Brain microvascular endothelial cell (primary cell): ENCODE results near the gene PLOD2.

Source experiments
- DNase-seq: peaks from one replicate; pipeline ENCODE4 v3.0.0-alpha.2; 2020
- H3K27ac ChIP-seq: fragments of 250-450 bp; sonication (Bioruptor Pico); 2 replicates; pipeline ENCODE4 v1.5.1; 2020; ENCODE audit warnings: mild to moderate bottlenecking, moderate library complexity
- H3K27me3 ChIP-seq: fragments of 250-450 bp; sonication (Bioruptor Pico); replicated peaks from 2 replicates; pipeline ENCODE4 v1.5.1; 2020; ENCODE audit warnings: mild to moderate bottlenecking
- H3K36me3 ChIP-seq: fragments of 250-450 bp; sonication (Bioruptor Pico); replicated peaks from 2 replicates; pipeline ENCODE4 v1.5.1; 2020; ENCODE audit warnings: mild to moderate bottlenecking
- H3K4me3 ChIP-seq: 2 replicates; pipeline ENCODE4 v1.5.1; 2011; ENCODE audit warnings: low read depth, mild to moderate bottlenecking, control low read depth, low read length, moderate library complexity
- in situ Hi-C: cut with HindIII; loops from 2 replicates; pipeline ENCODE4 v1.10.0; 2017; ENCODE audit warnings: low sequenced_read_pairs, low pct_ligation_motif_present
- TF ChIP-seq, protein P1 (sequence below): IDR thresholded peaks from 2 replicates; pipeline ENCODE4 v1.5.1; 2011; ENCODE audit warnings: low read depth, mild to moderate bottlenecking, moderate library complexity, low read length, control low read depth, inconsistent platforms; ENCODE audit errors: missing control alignments

The PLOD2 gene

DNA sequence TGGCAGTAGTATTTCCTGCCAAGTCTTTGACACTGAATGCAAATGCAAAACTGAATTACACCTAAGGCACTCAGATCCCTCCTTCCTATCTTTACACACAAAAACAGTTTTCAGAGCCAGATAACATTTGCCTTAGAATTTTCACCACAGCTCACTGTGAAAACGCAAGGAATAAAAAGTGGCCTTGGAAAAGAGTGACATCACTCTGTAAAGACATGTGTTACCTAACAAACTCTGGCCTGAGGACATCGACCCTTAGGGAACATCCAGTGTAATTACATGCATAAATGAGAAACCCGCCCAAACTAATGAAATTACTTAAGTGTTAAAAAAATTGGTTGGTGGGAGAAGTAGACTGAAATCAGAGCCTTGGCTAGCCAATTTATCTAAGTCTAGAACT lies 88.9 kb downstream of the PLOD2 start:
- TF ChIP-seq, protein P1, sequence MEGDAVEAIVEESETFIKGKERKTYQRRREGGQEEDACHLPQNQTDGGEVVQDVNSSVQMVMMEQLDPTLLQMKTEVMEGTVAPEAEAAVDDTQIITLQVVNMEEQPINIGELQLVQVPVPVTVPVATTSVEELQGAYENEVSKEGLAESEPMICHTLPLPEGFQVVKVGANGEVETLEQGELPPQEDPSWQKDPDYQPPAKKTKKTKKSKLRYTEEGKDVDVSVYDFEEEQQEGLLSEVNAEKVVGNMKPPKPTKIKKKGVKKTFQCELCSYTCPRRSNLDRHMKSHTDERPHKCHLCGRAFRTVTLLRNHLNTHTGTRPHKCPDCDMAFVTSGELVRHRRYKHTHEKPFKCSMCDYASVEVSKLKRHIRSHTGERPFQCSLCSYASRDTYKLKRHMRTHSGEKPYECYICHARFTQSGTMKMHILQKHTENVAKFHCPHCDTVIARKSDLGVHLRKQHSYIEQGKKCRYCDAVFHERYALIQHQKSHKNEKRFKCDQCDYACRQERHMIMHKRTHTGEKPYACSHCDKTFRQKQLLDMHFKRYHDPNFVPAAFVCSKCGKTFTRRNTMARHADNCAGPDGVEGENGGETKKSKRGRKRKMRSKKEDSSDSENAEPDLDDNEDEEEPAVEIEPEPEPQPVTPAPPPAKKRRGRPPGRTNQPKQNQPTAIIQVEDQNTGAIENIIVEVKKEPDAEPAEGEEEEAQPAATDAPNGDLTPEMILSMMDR, result no peak
- no peak for DNase-seq
- Histone ChIP-seq H3K4me3 (no peak overlapping the region), H3K27me3 (no peaks in the 10 kb centered on the region), H3K36me3 (peaks cover 38% of the 10 kb centered on the region), H3K27ac (no peak overlapping the region)
- in situ Hi-C loops, result no loop called here

DNA sequence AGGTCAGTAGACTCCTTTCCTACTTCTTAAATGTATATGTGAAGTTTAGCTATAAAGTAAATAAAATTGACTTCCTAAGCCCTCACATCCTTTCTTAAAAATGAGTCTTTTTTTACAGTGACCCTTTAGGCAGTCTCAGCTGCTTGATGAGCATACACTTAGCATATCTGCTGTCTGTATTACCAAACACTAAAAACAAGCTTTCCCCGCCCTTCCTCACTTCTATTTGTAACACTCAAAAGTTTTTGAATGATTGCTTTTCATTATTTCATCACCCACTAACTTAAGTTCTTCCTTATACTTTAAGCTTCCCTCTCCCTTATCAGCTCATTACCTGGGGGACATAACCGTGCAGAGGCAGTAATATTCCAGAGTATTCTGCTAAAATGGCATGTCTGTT lies 89.4 kb downstream of the PLOD2 start:
- TF ChIP-seq, protein P1, result no peak
- no peak overlapping the region for H3K4me3 ChIP-seq
- peaks cover 38% of the 10 kb centered on the region for H3K36me3 ChIP-seq
- DNase-seq, result no peak
- in situ Hi-C loops, result no loop called here
- H3K27me3 ChIP-seq, result no peaks in the 10 kb centered on the region
- no peak overlapping the region for H3K27ac ChIP-seq

DNA sequence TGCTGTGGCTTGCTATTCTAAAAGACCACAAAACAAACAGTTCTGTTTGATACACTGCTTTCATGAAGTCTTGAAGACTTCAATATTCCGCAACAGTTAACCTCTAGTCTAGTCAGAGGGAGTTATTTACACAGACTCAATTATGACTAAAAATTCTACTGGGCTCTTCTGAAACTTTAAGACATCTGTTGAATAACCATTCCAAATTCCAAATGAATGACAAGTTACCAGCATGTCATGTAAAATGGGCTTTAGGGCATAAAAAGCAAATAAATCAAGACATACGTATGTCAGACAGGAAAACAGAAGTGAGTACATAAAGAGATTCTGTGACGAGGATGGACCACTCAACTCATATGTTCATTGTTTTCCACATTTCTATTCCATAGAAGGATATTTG lies 93.9 kb downstream of the PLOD2 start:
- in situ Hi-C loops, result no loop called here
- H3K27me3 ChIP-seq, result no peaks in the 10 kb centered on the region
- no peak overlapping the region for H3K4me3 ChIP-seq
- peak; percentile 27 for DNase-seq
- H3K36me3 ChIP-seq, result peaks cover 46% of the 10 kb centered on the region
- H3K27ac ChIP-seq, result peak overlapping the region; percentile 8
- TF ChIP-seq, protein P1, result no peak

DNA sequence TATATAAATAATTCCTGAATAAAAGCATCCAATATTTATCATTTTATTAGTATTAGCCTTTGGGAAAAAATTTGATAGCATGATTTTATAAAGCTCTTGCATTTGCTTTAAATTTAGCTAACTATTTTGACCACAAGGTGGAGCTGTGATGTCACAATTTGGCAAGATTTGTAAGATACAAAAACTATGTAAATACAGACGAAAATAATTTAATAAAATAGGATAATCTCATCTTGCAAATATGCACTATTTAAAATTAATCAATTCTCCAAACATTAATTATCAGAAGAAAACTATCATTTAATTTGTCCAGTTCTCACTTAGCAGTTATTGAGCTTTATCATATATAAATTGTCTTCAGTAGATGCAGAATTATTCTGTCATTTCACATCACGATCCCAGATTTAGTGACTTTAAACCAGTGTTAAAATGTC lies 95.4 kb downstream of the PLOD2 start:
- in situ Hi-C loops, result no loop called here

DNA sequence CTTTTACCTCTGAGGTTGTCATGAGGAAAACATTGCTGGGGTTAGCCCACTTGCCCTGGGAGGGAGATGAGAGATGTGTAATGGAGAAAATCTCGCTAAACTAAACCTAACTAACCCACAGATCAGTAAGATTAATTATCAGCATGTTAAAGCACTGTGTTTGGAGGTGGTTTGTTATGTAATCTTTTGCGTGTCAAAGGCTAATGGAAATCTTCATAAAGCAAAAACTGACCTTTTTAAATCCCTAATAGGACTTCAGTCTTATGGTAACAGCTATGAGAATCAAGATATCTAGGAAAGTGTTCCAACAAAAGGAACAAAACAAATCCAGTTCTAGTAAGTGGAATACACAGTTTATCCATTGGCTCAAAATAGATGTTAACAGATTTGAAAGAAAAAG lies 102.7 kb downstream of the PLOD2 start:
- in situ Hi-C loops, result no loop called here
- TF ChIP-seq, protein P1, result no peak
- H3K27me3 ChIP-seq, result no peaks in the 10 kb centered on the region
- H3K27ac ChIP-seq, result no peak overlapping the region
- DNase-seq, result no peak
- no peak overlapping the region for H3K4me3 ChIP-seq
- no peaks in the 10 kb centered on the region for H3K36me3 ChIP-seq

More for the DNA sequence above, 95.4 kb downstream of the PLOD2 start:
- Histone ChIP-seq H3K27ac (no peak overlapping the region), H3K27me3 (no peaks in the 10 kb centered on the region), H3K36me3 (peaks cover 34% of the 10 kb centered on the region), H3K4me3 (no peak overlapping the region)
- TF ChIP-seq, protein P1, result peak; percentile 52
- DNase-seq, result peak; percentile 41

DNA sequence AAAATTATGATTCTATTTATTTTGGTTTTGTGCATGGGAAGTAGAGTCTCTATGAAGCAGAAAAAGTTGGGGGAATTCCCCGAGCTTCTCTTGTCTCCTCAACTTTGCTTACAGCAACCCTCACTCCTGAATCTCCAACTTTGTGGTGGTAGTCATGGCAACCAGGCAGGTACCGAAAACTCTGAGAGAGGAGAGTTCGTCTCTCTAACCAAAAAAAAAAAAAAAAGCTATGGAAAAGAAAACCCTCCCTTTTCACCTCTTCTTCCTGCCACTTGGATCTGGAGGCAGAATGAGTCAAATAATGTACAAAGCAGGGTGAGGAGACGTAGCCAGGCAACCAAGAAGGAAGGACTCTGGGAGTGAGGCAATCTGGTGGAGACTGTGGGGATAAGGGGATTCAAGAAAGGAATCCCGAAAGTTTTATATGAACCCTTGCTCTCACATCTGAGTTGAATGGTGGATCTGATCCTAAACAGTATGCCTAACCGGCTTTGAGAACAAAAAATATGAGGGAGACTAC lies 108.1 kb downstream of the PLOD2 start:
- in situ Hi-C loops, result no loop called here
- TF ChIP-seq, protein P1, result no peak
- H3K27me3 ChIP-seq, result no peaks in the 10 kb centered on the region
- no peak overlapping the region for H3K27ac ChIP-seq
- DNase-seq, result no peak
- no peak overlapping the region for H3K4me3 ChIP-seq
- no peaks in the 10 kb centered on the region for H3K36me3 ChIP-seq
